ENCODE data around the gene OR5B17. TPM values are rescaled to one million over a fixed set of nuclear protein-coding genes. Genes with fewer than 3 reads are reported as not detected.
A peak's percentile ranks its signal among the peaks of the same experiment; 100 is the strongest.

OR5B17 gene
- polyA plus RNA-seq, 2 of the 4 experiments (the other 2 are of a cell fraction), result not detected

- CTCF ChIA-PET, result no interaction called here
- H3K27ac ChIP-seq, result no peak overlapping the region
- H3K4me3 ChIP-seq, result no peak overlapping the region
- H3K9me3 ChIP-seq, result 0 out of 3 replicates have a peak, but pooled peaks cover 3% of the 10 kb centered on the region
- no peak overlapping the region for H3K4me2 ChIP-seq
- 3% methylated on average over 2 of the region's 2 CpGs for WGBS (ENCODE audit: missing lambda C conversion rate)
- no peak for ATAC-seq
- peak; percentile 23 for FAIRE-seq
- TF ChIP-seq ZC3H11A (IDR thresholded peaks at IDR 0.05), result no peak
- TF ChIP-seq SREBF2 (IDR thresholded peaks at IDR 0.05), result no peak
- TF ChIP-seq NPAS2 (CRISPR knock-in tag; IDR thresholded peaks at IDR 0.05; ENCODE audit: borderline replicate concordance), result no peak
- TF ChIP-seq FOXS1 (CRISPR knock-in tag; IDR thresholded peaks at IDR 0.05), result no peak
- no peak for TF ChIP-seq HEYL (CRISPR knock-in tag; IDR thresholded peaks at IDR 0.05)
- TF ChIP-seq CHD4 (IDR thresholded peaks at IDR 0.05; ENCODE audit: borderline replicate concordance), result no peak
- no peak for TF ChIP-seq MAZ (IDR thresholded peaks at IDR 0.05; ENCODE audit: borderline replicate concordance, low read depth, low read length)
- TF ChIP-seq RAD21 (conservative IDR thresholded peaks at IDR 0.05 in 1 of 2, IDR thresholded peaks at IDR 0.05 in 1 of 2), result no peak
- POLR2A ChIA-PET, result no interaction called here
- H3K4me1 ChIP-seq, result no peaks in the 10 kb centered on the region
- DNase-seq (ENCODE audit: low read depth in 1 of 2, low spot score in 1 of 2), result no peak
These were observed 36.7 kb upstream of the OR5B17 start for GRCh38 chr11:58395581-58395980.

- CTCF ChIA-PET, result interaction anchor here (0.6 kb wide), 1 partner anchor 457 kb away, joined by 3 read pairs; no protein-coding TSS in a partner anchor
- POLR2A ChIA-PET, result no interaction called here
- Histone ChIP-seq H3K4me3 (no peak overlapping the region), H3K4me2 (no peak overlapping the region), H3K9me3 (0 out of 3 replicates have a peak, but pooled peaks cover 3% of the 10 kb centered on the region), H3K27ac (no peak overlapping the region), H3K4me1 (no peaks in the 10 kb centered on the region)
- TF ChIP-seq FOSB (CRISPR knock-in tag; IDR thresholded peaks at IDR 0.05) (no peak), MAFK (IDR thresholded peaks at IDR 0.05; ENCODE audit: partially characterized antibody) (no peak), REST (IDR thresholded peaks at IDR 0.05) (no peak), CTCF (IDR thresholded peaks at IDR 0.05) (no peak), TP53 (CRISPR knock-in tag; IDR thresholded peaks at IDR 0.05) (no peak), GATA3 (IDR thresholded peaks at IDR 0.05; ENCODE audit: borderline replicate concordance) (no peak), EP300 (IDR thresholded peaks at IDR 0.05) (no peak), CBX8 (IDR thresholded peaks at IDR 0.05) (no peak), JUNB (IDR thresholded peaks at IDR 0.05) (no peak), FOSL2 (IDR thresholded peaks at IDR 0.05) (no peak), FOSL2 (CRISPR knock-in tag; IDR thresholded peaks at IDR 0.05) (no peak), JUN (IDR thresholded peaks at IDR 0.05) (no peak), RCOR1 (IDR thresholded peaks at IDR 0.05; ENCODE audit: low read depth, low read length) (no peak), ZFP36 (IDR thresholded peaks at IDR 0.05; ENCODE audit: borderline replicate concordance, partially characterized antibody) (no peak), SMC3 (IDR thresholded peaks at IDR 0.05) (no peak), MAX (IDR thresholded peaks at IDR 0.05) (no peak), HEYL (CRISPR knock-in tag; IDR thresholded peaks at IDR 0.05) (no peak), RAD21 (conservative IDR thresholded peaks at IDR 0.05 in 1 of 2, IDR thresholded peaks at IDR 0.05 in 1 of 2) (no peak)
- FAIRE-seq (no peak), ATAC-seq (no peak), DNase-seq (ENCODE audit: low read depth in 1 of 2, low spot score in 1 of 2) (no peak)
These were observed 35.3 kb upstream of the OR5B17 start for GRCh38 chr11:58394195-58394594.

All from A549 (cell line).